Measurements from ENCODE around the gene VANGL2. TPM values are rescaled to one million over a fixed set of nuclear protein-coding genes. Genes with fewer than 3 reads are reported as not detected.

The VANGL2 gene
- total and polyA plus RNA-seq, 8 donors: 0.45 to 7.4 (median 2.8) TPM

GRCh38 chr1:160367516-160367900 is 32.9 kb upstream of the VANGL2 start:
- Histone ChIP-seq H3K36me3 (no peaks in the 10 kb centered on the region), H3K4me1 (no peaks in the 10 kb centered on the region), H3K4me3 (no peak overlapping the region), H3K27ac (no peak overlapping the region), H3K9me3 (no peaks in the 10 kb centered on the region), H3K27me3 (peaks cover 0 to 39% (median 6%) of the 10 kb centered on the region in 3 donors)
- intact Hi-C loops (cut with DNase I; ENCODE audit: low total_unique reads): no loop called here
- TF ChIP-seq CTCF (IDR thresholded peaks at IDR 0.05) (no peak), EP300 (IDR thresholded peaks at IDR 0.05) (no peak), POLR2AphosphoS5 (IDR thresholded peaks at IDR 0.05) (no peak), POLR2A (IDR thresholded peaks at IDR 0.05) (no peak)
- DNase-seq: no peak
- WGBS, 5 donors: 32 to 56% (median 47%) methylated on average over 4 of the region's 4 CpGs

- H3K9me3 ChIP-seq: no peaks in the 10 kb centered on the region
- TF ChIP-seq CTCF (IDR thresholded peaks at IDR 0.05): no peak
- H3K4me3 ChIP-seq: no peak overlapping the region
- no peaks in the 10 kb centered on the region for H3K4me1 ChIP-seq
- no peak for DNase-seq
- intact Hi-C loops (cut with DNase I; ENCODE audit: low total_unique reads): no loop called here
- WGBS, 5 donors: 70 to 89% (median 79%) methylated on average over 4 of the region's 4 CpGs
- no peaks in the 10 kb centered on the region for H3K36me3 ChIP-seq
- peaks cover 0 to 44% (median 6%) of the 10 kb centered on the region in 3 donors for H3K27me3 ChIP-seq
- H3K27ac ChIP-seq: no peak overlapping the region
Measured at GRCh38 chr1:160367934-160368923, 32.1 kb upstream of the VANGL2 start.

- no peak for DNase-seq
- WGBS, 5 donors: 57 to 85% (median 77%) methylated on average over 1 of the region's 1 CpG
Measured at GRCh38 chr1:160369087-160369486, 31.3 kb upstream of the VANGL2 start.

More at GRCh38 chr1:160369087-160369486, 31.3 kb upstream of the VANGL2 start:
- no peak for TF ChIP-seq POLR2AphosphoS5 (IDR thresholded peaks at IDR 0.05)
- TF ChIP-seq EP300 (IDR thresholded peaks at IDR 0.05): no peak
- no peak for TF ChIP-seq POLR2A (IDR thresholded peaks at IDR 0.05)
- TF ChIP-seq CTCF (IDR thresholded peaks at IDR 0.05): no peak
- Histone ChIP-seq H3K36me3 (no peaks in the 10 kb centered on the region), H3K9me3 (no peaks in the 10 kb centered on the region), H3K27me3 (peaks cover 0 to 44% (median 6%) of the 10 kb centered on the region in 3 donors), H3K27ac (no peak overlapping the region), H3K4me3 (no peak overlapping the region), H3K4me1 (no peaks in the 10 kb centered on the region)
- intact Hi-C loops (cut with DNase I; ENCODE audit: low total_unique reads): no loop called here
